ENCODE data around the gene DLGAP1.

The DLGAP1 gene

GRCh38 chr18:4236940-4237663 lies 218.0 kb downstream of the DLGAP1 start:
- Histone ChIP-seq H3K9ac (ENCODE audit: low read length in 5 of 5) (no peak overlapping the region), H3K4me1 (ENCODE audit: control insufficient read depth in 5 of 5, insufficient read depth in 5 of 5, low read length in 5 of 5) (peaks cover 0 to 3% (median 0%) of the 10 kb centered on the region in 5 donors), H3K27me3 (ENCODE audit: control insufficient read depth in 5 of 5, insufficient read depth in 4 of 5, low read length in 5 of 5) (no peaks in the 10 kb centered on the region), H3K36me3 (ENCODE audit: control insufficient read depth in 5 of 5, insufficient read depth in 5 of 5, low read length in 5 of 5) (no peaks in the 10 kb centered on the region), H3K9me3 (ENCODE audit: control insufficient read depth in 5 of 5, low read length in 5 of 5) (no peaks in the 10 kb centered on the region), H3K4me3 (ENCODE audit: low read depth in 1 of 5, low read length in 5 of 5) (no peak overlapping the region), H3K27ac (ENCODE audit: low read depth, low read length) (no peak overlapping the region)

- Histone ChIP-seq H3K4me1 (ENCODE audit: control insufficient read depth in 5 of 5, insufficient read depth in 5 of 5, low read length in 5 of 5) (peaks cover 0 to 3% (median 0%) of the 10 kb centered on the region in 5 donors), H3K27ac (ENCODE audit: low read depth, low read length) (no peak overlapping the region), H3K9me3 (ENCODE audit: control insufficient read depth in 5 of 5, low read length in 5 of 5) (peaks cover 0 to 5% (median 0%) of the 10 kb centered on the region in 5 donors), H3K9ac (ENCODE audit: low read length in 5 of 5) (no peak overlapping the region), H3K4me3 (ENCODE audit: low read depth in 1 of 5, low read length in 5 of 5) (no peak overlapping the region), H3K27me3 (ENCODE audit: control insufficient read depth in 5 of 5, insufficient read depth in 4 of 5, low read length in 5 of 5) (no peaks in the 10 kb centered on the region), H3K36me3 (ENCODE audit: control insufficient read depth in 5 of 5, insufficient read depth in 5 of 5, low read length in 5 of 5) (no peaks in the 10 kb centered on the region)
Measured at GRCh38 chr18:4233468-4233867, 221.6 kb downstream of the DLGAP1 start.

DNA sequence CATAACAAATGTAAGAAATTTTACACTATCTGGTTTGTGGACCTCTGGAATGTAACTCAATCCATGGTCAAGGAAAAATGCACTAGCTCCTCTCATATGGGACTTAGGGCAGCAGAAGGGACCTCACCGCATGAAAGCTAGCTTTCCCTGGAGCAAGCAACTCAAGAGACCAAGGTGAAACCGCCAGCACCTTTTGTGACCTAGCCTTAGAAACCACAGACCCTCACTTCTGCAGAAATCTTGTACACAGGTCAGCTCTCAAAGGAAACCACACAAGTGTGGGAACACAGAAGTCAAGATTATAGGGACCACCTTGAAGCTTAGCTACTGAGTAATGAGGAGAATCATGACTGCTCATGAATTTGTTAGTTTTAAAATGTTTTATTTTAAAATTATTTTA lies 222.5 kb downstream of the DLGAP1 start:
- H3K27me3 ChIP-seq (ENCODE audit: control insufficient read depth in 5 of 5, insufficient read depth in 4 of 5, low read length in 5 of 5) = no peaks in the 10 kb centered on the region
- no peak overlapping the region for H3K9ac ChIP-seq (ENCODE audit: low read length in 5 of 5)
- H3K4me1 ChIP-seq (ENCODE audit: control insufficient read depth in 5 of 5, insufficient read depth in 5 of 5, low read length in 5 of 5) = peaks cover 0 to 3% (median 0%) of the 10 kb centered on the region in 5 donors
- no peak overlapping the region for H3K27ac ChIP-seq (ENCODE audit: low read depth, low read length)
- no peaks in the 10 kb centered on the region for H3K36me3 ChIP-seq (ENCODE audit: control insufficient read depth in 5 of 5, insufficient read depth in 5 of 5, low read length in 5 of 5)
- peaks cover 0 to 5% (median 0%) of the 10 kb centered on the region in 5 donors for H3K9me3 ChIP-seq (ENCODE audit: control insufficient read depth in 5 of 5, low read length in 5 of 5)
- H3K4me3 ChIP-seq (ENCODE audit: low read depth in 1 of 5, low read length in 5 of 5) = no peak overlapping the region

DNA sequence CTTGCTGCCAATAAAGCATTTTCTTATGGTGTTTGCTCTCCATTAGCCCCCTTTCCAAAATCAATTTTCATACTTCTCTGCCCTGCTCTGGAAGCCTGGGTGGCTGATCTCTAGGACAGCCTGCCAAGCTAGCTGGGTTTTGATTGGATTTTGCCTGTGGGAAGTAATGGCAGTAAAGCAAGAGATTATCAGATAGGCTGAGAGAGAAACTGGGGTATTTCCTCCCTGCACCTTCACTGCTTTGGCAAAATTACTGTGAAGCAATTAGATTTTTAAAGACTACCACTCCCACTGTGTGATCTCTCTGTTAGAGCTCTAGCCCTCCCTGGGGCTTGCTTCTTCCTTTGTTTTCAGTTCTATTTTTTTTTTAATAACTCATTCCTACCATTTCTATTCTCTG lies 223.8 kb downstream of the DLGAP1 start:
- Histone ChIP-seq H3K27me3 (ENCODE audit: control insufficient read depth in 5 of 5, insufficient read depth in 4 of 5, low read length in 5 of 5) (no peaks in the 10 kb centered on the region), H3K4me1 (ENCODE audit: control insufficient read depth in 5 of 5, insufficient read depth in 5 of 5, low read length in 5 of 5) (no peaks in the 10 kb centered on the region), H3K9ac (ENCODE audit: low read length in 5 of 5) (no peak overlapping the region), H3K9me3 (ENCODE audit: control insufficient read depth in 5 of 5, low read length in 5 of 5) (peaks cover 0 to 5% (median 0%) of the 10 kb centered on the region in 5 donors), H3K36me3 (ENCODE audit: control insufficient read depth in 5 of 5, insufficient read depth in 5 of 5, low read length in 5 of 5) (no peaks in the 10 kb centered on the region), H3K27ac (ENCODE audit: low read depth, low read length) (no peak overlapping the region), H3K4me3 (ENCODE audit: low read depth in 1 of 5, low read length in 5 of 5) (no peak overlapping the region)

- Histone ChIP-seq H3K27me3 (ENCODE audit: control insufficient read depth in 5 of 5, insufficient read depth in 4 of 5, low read length in 5 of 5) (no peaks in the 10 kb centered on the region), H3K36me3 (ENCODE audit: control insufficient read depth in 5 of 5, insufficient read depth in 5 of 5, low read length in 5 of 5) (no peaks in the 10 kb centered on the region), H3K4me1 (ENCODE audit: control insufficient read depth in 5 of 5, insufficient read depth in 5 of 5, low read length in 5 of 5) (no peaks in the 10 kb centered on the region), H3K9ac (ENCODE audit: low read length in 5 of 5) (no peak overlapping the region), H3K9me3 (ENCODE audit: control insufficient read depth in 5 of 5, low read length in 5 of 5) (peaks cover 0 to 5% (median 0%) of the 10 kb centered on the region in 5 donors), H3K4me3 (ENCODE audit: low read depth in 1 of 5, low read length in 5 of 5) (no peak overlapping the region), H3K27ac (ENCODE audit: low read depth, low read length) (no peak overlapping the region)
Measured at GRCh38 chr18:4230450-4231168, 224.5 kb downstream of the DLGAP1 start.

DNA sequence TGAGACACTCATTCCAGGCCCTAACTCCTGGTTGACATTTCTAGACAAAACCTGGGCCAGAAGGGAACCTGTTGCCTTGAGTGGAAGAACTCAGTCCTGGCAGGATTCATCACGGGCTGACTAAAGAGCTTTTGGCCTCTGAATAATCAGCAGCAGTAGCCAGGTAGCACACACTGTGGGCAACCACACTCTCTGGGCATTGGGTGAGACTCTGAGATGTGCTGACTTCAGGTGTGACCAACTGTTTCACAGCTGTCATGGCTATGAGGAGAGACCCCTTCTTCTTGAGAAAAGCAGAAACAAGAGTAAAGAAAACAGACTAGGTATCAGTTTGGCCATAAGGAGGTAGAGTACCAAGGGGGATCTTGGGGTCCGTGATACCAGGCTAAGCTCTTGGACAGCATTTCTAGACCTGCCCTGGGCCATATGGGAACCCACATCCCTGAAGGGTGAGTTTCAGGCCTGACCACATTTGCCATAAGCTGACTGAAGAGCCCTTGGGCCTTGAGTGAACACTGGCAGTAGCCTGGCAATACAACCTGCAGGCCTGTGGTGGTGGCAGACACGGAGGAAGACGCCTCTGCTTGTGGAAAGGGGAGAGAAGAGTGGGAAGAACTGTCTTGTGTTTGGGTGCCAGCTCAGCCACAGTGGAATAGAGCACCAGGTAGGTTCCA lies 230.9 kb downstream of the DLGAP1 start:
- H3K4me3 ChIP-seq (ENCODE audit: low read depth in 1 of 5, low read length in 5 of 5) = no peak overlapping the region
- no peak overlapping the region for H3K27ac ChIP-seq (ENCODE audit: low read depth, low read length)
- no peaks in the 10 kb centered on the region for H3K36me3 ChIP-seq (ENCODE audit: control insufficient read depth in 5 of 5, insufficient read depth in 5 of 5, low read length in 5 of 5)
- no peaks in the 10 kb centered on the region for H3K4me1 ChIP-seq (ENCODE audit: control insufficient read depth in 5 of 5, insufficient read depth in 5 of 5, low read length in 5 of 5)
- H3K9ac ChIP-seq (ENCODE audit: low read length in 5 of 5) = no peak overlapping the region
- H3K9me3 ChIP-seq (ENCODE audit: control insufficient read depth in 5 of 5, low read length in 5 of 5) = no peaks in the 10 kb centered on the region
- H3K27me3 ChIP-seq (ENCODE audit: control insufficient read depth in 5 of 5, insufficient read depth in 4 of 5, low read length in 5 of 5) = no peaks in the 10 kb centered on the region

DNA sequence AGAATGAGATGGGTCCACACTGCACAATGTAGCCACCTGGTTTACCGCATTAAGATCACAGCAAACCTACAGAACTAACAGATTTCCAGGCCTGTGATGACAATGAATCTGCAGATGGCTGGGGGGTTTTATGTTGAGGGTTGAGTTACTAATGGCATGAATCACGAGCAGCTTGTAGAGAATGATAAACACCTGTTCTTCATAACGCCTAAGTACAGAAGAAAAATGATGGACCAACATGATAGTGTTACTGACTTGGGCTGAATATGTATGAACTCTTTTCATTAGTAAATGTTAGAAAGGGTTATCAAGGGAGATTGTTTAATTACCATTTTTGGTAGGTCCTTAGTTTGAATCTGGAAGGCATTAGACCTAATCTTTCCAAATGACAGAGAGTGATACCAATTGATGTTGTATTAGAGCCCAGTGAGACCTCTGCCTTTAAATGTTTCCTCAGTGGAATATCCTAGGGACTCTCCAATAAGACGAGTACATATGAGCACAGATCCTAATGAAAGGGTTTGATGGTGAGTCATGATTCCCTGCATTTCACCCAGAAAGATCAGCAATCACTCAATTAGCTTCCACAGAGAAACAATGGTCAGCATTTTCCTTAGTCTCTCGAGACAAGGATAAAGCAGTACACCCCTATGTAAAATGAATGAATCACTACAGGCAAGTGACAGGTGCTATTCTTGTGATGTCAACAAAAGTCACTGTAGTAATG lies 243.8 kb downstream of the DLGAP1 start:
- no peaks in the 10 kb centered on the region for H3K36me3 ChIP-seq (ENCODE audit: control insufficient read depth in 5 of 5, insufficient read depth in 5 of 5, low read length in 5 of 5)
- H3K27me3 ChIP-seq (ENCODE audit: control insufficient read depth in 5 of 5, insufficient read depth in 4 of 5, low read length in 5 of 5) = no peaks in the 10 kb centered on the region
- H3K4me1 ChIP-seq (ENCODE audit: control insufficient read depth in 5 of 5, insufficient read depth in 5 of 5, low read length in 5 of 5) = no peaks in the 10 kb centered on the region
- no peak overlapping the region for H3K4me3 ChIP-seq (ENCODE audit: low read depth in 1 of 5, low read length in 5 of 5)
- no peak overlapping the region for H3K27ac ChIP-seq (ENCODE audit: low read depth, low read length)
- no peak overlapping the region for H3K9ac ChIP-seq (ENCODE audit: low read length in 5 of 5)
- no peaks in the 10 kb centered on the region for H3K9me3 ChIP-seq (ENCODE audit: control insufficient read depth in 5 of 5, low read length in 5 of 5)

DNA sequence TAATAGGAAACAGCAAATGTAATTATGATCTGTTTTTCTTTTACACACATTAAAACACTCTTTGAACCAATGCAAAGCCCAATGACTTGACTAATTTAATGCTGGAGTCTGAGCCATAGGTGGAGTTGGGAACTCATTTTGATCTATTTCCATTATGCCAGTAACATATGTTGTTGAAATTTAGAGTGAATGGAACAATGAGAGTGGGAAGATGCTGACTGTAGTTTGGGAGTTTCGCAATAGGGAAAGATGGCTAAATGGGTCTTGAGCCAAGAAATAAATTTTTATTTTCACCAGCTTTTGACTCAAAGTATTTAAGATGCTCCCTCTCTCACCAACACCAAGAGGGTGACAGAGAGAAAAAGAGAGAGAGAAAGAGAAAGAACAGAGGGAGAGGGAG lies 246.7 kb downstream of the DLGAP1 start:
- Histone ChIP-seq H3K4me1 (ENCODE audit: control insufficient read depth in 5 of 5, insufficient read depth in 5 of 5, low read length in 5 of 5) (peaks cover 0 to 3% (median 0%) of the 10 kb centered on the region in 5 donors), H3K9ac (ENCODE audit: low read length in 5 of 5) (no peak overlapping the region), H3K4me3 (ENCODE audit: low read depth in 1 of 5, low read length in 5 of 5) (no peak overlapping the region), H3K36me3 (ENCODE audit: control insufficient read depth in 5 of 5, insufficient read depth in 5 of 5, low read length in 5 of 5) (no peaks in the 10 kb centered on the region), H3K27me3 (ENCODE audit: control insufficient read depth in 5 of 5, insufficient read depth in 4 of 5, low read length in 5 of 5) (no peaks in the 10 kb centered on the region), H3K27ac (ENCODE audit: low read depth, low read length) (no peak overlapping the region), H3K9me3 (ENCODE audit: control insufficient read depth in 5 of 5, low read length in 5 of 5) (no peaks in the 10 kb centered on the region)

GRCh38 chr18:4207383-4207985 lies 247.6 kb downstream of the DLGAP1 start:
- peaks cover 0 to 3% (median 0%) of the 10 kb centered on the region in 5 donors for H3K4me1 ChIP-seq (ENCODE audit: control insufficient read depth in 5 of 5, insufficient read depth in 5 of 5, low read length in 5 of 5)
- H3K27me3 ChIP-seq (ENCODE audit: control insufficient read depth in 5 of 5, insufficient read depth in 4 of 5, low read length in 5 of 5) = no peaks in the 10 kb centered on the region
- no peaks in the 10 kb centered on the region for H3K9me3 ChIP-seq (ENCODE audit: control insufficient read depth in 5 of 5, low read length in 5 of 5)
- H3K9ac ChIP-seq (ENCODE audit: low read length in 5 of 5) = no peak overlapping the region
- H3K36me3 ChIP-seq (ENCODE audit: control insufficient read depth in 5 of 5, insufficient read depth in 5 of 5, low read length in 5 of 5) = no peaks in the 10 kb centered on the region
- H3K27ac ChIP-seq (ENCODE audit: low read depth, low read length) = no peak overlapping the region
- no peak overlapping the region for H3K4me3 ChIP-seq (ENCODE audit: low read depth in 1 of 5, low read length in 5 of 5)
